GM18907 (cell line): Measurements from ENCODE around the gene TRIM44.

Experiments
- ATAC-seq: cut with Tn5 transposase; IDR thresholded peaks from one replicate; pipeline ENCODE4 v1.9.1; 2021; ENCODE audit warnings: mild to moderate bottlenecking, moderate library complexity; ENCODE audit not compliant: unreplicated experiment

The TRIM44 gene

GRCh38 chr11:35662649-35663407, at the start of gene TRIM44:
TRIM44 (plus strand) TSS chr11:35662775; CDS start chr11:35663112, 337 bp downstream.
- ATAC-seq = peak; percentile 94

DNA sequence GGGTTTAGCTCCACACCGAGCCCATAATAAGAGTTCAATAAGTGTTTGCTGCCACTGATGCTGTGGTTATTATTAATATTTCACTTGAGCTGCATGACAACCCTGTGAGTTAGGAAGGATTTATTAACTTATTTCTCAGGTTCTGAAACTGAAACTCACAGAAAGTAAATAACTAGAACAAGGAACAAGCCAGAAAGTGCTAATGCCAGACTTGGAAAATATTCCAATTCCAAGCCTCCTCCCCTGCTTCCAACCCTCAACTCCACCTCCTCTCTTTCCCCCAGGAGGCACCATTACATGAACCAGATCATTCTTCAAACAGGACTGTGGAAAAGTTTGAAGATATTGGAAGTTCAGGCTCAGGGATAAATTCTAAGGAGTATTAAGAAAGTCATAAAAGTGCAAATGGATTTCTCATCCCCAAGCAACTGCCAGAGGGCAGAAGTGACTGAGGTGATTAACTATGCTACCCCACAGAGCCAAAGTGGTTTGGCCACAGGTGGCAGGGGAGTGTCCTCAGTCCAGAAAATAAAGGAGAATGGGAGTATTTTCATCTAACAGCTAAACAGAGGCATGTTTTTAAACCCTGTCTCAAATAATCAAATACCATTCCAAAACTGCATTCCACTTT, 47.5 kb upstream of the TRIM44 start:
- peak; percentile 24 for ATAC-seq

GRCh38 chr11:35615921-35616900, 46.4 kb upstream of the TRIM44 start:
- ATAC-seq = no peak

- no peak for ATAC-seq
These were observed 45.3 kb upstream of the TRIM44 start for GRCh38 chr11:35617316-35617686.

GRCh38 chr11:35617687-35618496, 44.7 kb upstream of the TRIM44 start, which contains the start of gene FJX1:
FJX1 (plus strand) TSS chr11:35618460; CDS start chr11:35618637, 177 bp downstream.
- ATAC-seq = peak; percentile 40

DNA sequence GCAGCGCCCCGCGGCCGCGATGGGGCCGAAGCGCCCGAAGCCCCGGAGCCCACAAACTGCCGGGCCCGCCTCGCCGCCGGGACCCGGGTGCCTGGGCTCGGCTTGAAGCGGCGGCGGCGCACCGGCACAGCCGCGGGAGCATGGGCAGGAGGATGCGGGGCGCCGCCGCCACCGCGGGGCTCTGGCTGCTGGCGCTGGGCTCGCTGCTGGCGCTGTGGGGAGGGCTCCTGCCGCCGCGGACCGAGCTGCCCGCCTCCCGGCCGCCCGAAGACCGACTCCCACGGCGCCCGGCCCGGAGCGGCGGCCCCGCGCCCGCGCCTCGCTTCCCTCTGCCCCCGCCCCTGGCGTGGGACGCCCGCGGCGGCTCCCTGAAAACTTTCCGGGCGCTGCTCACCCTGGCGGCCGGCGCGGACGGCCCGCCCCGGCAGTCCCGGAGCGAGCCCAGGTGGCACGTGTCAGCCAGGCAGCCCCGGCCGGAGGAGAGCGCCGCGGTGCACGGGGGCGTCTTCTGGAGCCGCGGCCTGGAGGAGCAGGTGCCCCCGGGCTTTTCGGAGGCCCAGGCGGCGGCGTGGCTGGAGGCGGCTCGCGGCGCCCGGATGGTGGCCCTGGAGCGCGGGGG, 44.0 kb upstream of the TRIM44 start:
- peak; percentile 53 for ATAC-seq

GRCh38 chr11:35619116-35619854, 43.3 kb upstream of the TRIM44 start:
- ATAC-seq = peak; percentile 44

DNA sequence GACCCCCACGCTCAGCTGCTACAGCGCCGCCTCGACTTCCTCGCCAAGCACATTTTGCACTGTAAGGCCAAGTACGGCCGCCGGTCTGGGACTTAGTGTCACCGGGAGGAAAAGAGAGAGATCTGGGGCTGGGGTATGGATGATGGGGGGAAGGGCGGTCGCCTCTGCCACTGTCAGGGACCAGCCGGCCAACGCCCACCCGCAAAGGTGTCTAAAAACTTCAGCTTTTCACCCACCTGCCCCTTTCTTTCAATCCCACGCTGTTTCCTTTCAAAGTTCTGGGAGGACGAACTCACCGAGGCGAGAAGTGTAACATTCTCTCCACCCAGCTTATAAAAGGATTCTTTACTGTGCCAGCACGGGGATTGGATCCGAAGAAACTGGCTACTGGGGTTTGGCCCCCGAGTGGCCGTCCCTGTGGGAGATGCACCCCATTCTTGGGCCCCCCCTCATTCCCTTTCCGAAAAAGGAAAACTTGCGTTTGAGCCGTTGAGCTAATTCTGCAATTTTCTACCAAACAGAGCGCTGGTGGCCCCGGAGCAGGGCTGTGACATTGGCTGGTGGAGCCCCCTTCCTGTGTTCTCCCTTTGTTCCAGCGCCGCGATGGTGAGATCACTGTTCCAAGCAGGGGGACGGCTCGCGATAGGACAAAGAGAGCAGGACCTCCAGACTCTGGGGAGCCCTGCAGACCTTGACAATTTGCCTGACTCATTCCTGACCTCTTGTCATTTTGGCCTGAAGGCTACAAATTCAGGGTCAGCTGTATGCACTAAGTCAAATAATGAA, 42.5 kb upstream of the TRIM44 start:
- ATAC-seq = no peak

GRCh38 chr11:35620795-35621194, 41.8 kb upstream of the TRIM44 start:
- no peak for ATAC-seq

GRCh38 chr11:35621620-35622019, 41.0 kb upstream of the TRIM44 start:
- ATAC-seq = no peak

- ATAC-seq = no peak
These were observed 40.5 kb upstream of the TRIM44 start for GRCh38 chr11:35622070-35622469.

GRCh38 chr11:35623621-35624168, 38.9 kb upstream of the TRIM44 start:
- no peak for ATAC-seq

DNA sequence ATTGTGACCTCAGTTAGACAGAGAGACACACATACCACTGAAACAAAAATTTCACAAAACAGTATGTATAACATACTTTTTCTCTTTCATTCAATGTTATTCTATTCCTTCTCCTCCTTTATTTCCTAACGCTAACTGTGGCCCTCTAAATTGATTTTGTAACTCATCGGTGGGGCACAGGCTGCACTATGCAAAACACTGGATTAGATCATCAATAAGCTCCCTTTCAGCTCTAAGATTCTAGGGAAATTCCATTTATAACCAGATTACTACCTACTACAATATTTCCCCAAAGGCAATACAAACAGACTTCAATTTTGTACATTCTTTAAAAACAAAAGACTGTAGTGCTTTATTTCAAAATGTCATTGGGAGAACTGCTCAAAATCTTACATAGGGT, 38.3 kb upstream of the TRIM44 start:
- no peak for ATAC-seq

DNA sequence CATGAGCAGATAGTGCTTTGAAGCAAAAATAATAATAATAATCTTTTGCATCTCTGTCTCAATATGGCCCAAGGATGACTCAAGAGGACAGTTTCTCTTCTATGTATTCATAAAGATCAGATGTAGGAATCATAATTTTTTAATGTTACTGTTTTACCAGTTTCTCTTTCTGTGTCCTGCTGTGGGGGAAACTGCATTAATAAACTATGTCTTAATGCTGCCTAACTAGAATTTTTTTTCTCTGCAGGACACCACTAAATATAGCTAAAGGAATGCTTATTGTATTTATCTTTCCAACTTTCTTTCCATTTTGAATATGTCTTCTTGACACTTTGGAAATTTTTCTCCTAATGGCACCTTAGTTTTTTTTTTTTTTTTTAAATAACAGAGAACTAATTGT, 37.8 kb upstream of the TRIM44 start:
- no peak for ATAC-seq

DNA sequence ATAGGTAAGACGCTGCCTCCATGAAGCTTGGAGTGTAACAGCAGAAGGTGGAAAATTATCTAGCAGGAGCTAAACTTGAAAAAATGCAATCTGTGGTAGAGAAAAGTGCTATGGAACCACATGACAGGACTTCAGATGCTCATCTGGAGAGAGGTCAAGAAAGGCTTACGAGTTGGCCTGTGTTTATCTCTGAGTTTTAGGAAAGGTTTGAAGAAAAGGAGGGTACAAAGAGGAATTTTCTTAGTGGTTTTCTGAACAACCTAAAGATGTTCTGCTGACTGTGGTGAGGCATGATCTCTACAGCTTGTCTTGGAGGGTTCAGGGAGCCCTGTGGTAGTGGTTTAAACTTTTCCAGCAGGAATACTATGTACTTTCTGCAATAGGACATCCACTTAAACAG, 36.1 kb upstream of the TRIM44 start:
- ATAC-seq = no peak

DNA sequence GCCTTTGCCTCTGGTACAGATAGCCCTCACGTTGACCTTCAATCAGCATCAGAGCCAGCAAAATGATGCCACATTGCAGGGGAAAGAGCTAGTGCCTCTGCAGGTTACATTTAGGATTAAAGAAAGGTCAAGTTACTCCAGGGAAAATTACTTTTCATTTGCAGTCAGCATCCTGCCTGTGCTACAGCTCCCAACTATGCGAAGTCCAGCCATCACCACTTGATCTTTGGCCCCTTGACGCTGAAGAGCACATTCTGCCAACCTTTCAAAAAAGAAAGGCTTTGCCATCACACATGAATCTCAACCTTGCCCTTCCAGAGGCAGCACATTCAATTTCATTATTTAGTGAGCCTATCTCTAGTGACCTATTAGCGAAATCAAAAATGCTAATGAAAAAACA, 33.1 kb upstream of the TRIM44 start:
- ATAC-seq = no peak

DNA sequence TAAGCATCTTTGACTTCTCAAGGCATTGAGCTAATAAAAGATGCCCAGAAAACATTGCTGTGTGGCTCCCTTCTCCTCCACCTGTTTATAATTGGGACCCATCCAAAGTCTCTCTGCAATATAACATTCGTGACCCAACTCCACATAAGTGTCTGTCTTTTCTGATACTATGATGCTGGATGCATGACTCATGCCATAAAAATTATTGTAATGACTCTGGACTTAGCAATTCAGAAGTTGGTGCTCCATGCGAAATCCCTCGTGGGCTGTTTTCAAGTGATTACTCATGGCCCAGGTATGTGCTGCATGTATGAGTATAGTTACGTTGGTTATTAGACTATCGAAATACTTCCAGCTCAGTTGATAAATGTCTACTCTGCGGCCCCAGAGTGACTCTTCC, 32.7 kb upstream of the TRIM44 start:
- ATAC-seq = no peak

- no peak for ATAC-seq
These were observed 30.7 kb upstream of the TRIM44 start for GRCh38 chr11:35631891-35632290.
